Measurements from ENCODE around the gene LEF1. TPM values are rescaled to one million over a fixed set of nuclear protein-coding genes. Genes with fewer than 3 reads are reported as not detected.

LEF1 gene
- total and polyA plus RNA-seq, 5 donors = 0.20 to 5.1 (median 0.76) TPM

GRCh38 chr4:108007984-108008383 lies 160.7 kb downstream of the LEF1 start:
- Histone ChIP-seq H3K27me3 (ENCODE audit: control insufficient read depth, insufficient read depth) (no peaks in the 10 kb centered on the region), H3K9me3 (ENCODE audit: control insufficient read depth, low read length) (no peaks in the 10 kb centered on the region), H3K27ac (ENCODE audit: low read length) (no peak overlapping the region), H3K4me1 (ENCODE audit: control insufficient read depth, insufficient read depth, low read length) (peaks cover 10% of the 10 kb centered on the region), H3K4me3 (ENCODE audit: low read length) (no peak overlapping the region)
- ATAC-seq (no peak), DNase-seq (no peak)
- WGBS = 94% methylated on average over 7 of the region's 7 CpGs
- intact Hi-C loops (cut with DNase I) = no loop called here

- DNase-seq (no peak), ATAC-seq (peak in 1 of 2 donors; percentile 20)
- Histone ChIP-seq H3K4me3 (ENCODE audit: low read length) (no peak overlapping the region), H3K9me3 (ENCODE audit: control insufficient read depth, low read length) (no peaks in the 10 kb centered on the region), H3K27ac (ENCODE audit: low read length) (no peak overlapping the region), H3K27me3 (ENCODE audit: control insufficient read depth, insufficient read depth) (no peaks in the 10 kb centered on the region), H3K4me1 (ENCODE audit: control insufficient read depth, insufficient read depth, low read length) (peaks cover 13% of the 10 kb centered on the region)
- intact Hi-C loops (cut with DNase I) = no loop called here
These were observed 162.4 kb downstream of the LEF1 start for GRCh38 chr4:108006361-108006760.

- H3K27me3 ChIP-seq (ENCODE audit: control insufficient read depth, insufficient read depth) = no peaks in the 10 kb centered on the region
- intact Hi-C loops (cut with DNase I) = no loop called here
- H3K4me3 ChIP-seq (ENCODE audit: low read length) = no peak overlapping the region
- peak overlapping the region; percentile 26 for H3K27ac ChIP-seq (ENCODE audit: low read length)
- peaks cover 13% of the 10 kb centered on the region for H3K4me1 ChIP-seq (ENCODE audit: control insufficient read depth, insufficient read depth, low read length)
- no peaks in the 10 kb centered on the region for H3K9me3 ChIP-seq (ENCODE audit: control insufficient read depth, low read length)
- ATAC-seq = no peak
- no peak for DNase-seq
- 98% methylated on average over 1 of the region's 1 CpG for WGBS
These were observed 162.9 kb downstream of the LEF1 start for GRCh38 chr4:108005807-108006206.

- ATAC-seq (no peak), DNase-seq (no peak)
- WGBS = 87% methylated on average over 2 of the region's 2 CpGs
- Histone ChIP-seq H3K4me1 (ENCODE audit: control insufficient read depth, insufficient read depth, low read length) (peaks cover 14% of the 10 kb centered on the region), H3K9me3 (ENCODE audit: control insufficient read depth, low read length) (no peaks in the 10 kb centered on the region), H3K27me3 (ENCODE audit: control insufficient read depth, insufficient read depth) (no peaks in the 10 kb centered on the region), H3K27ac (ENCODE audit: low read length) (no peak overlapping the region), H3K4me3 (ENCODE audit: low read length) (no peak overlapping the region)
- intact Hi-C loops (cut with DNase I) = no loop called here
These were observed 164.1 kb downstream of the LEF1 start for GRCh38 chr4:108004646-108005045.

GRCh38 chr4:108003982-108004515 lies 164.7 kb downstream of the LEF1 start:
- no peak for ATAC-seq
- no peaks in the 10 kb centered on the region for H3K27me3 ChIP-seq (ENCODE audit: control insufficient read depth, insufficient read depth)
- intact Hi-C loops (cut with DNase I) = no loop called here
- no peaks in the 10 kb centered on the region for H3K9me3 ChIP-seq (ENCODE audit: control insufficient read depth, low read length)
- H3K4me3 ChIP-seq (ENCODE audit: low read length) = no peak overlapping the region
- peaks cover 14% of the 10 kb centered on the region for H3K4me1 ChIP-seq (ENCODE audit: control insufficient read depth, insufficient read depth, low read length)
- WGBS = 79% methylated on average over 4 of the region's 4 CpGs
- DNase-seq = no peak
- no peak overlapping the region for H3K27ac ChIP-seq (ENCODE audit: low read length)

GRCh38 chr4:108001540-108002135 lies 167.1 kb downstream of the LEF1 start:
- no peak for DNase-seq
- Histone ChIP-seq H3K4me3 (ENCODE audit: low read length) (no peak overlapping the region), H3K27me3 (ENCODE audit: control insufficient read depth, insufficient read depth) (no peaks in the 10 kb centered on the region), H3K4me1 (ENCODE audit: control insufficient read depth, insufficient read depth, low read length) (peaks cover 23% of the 10 kb centered on the region), H3K27ac (ENCODE audit: low read length) (no peak overlapping the region), H3K9me3 (ENCODE audit: control insufficient read depth, low read length) (no peaks in the 10 kb centered on the region)
- intact Hi-C loops (cut with DNase I) = no loop called here
- ATAC-seq = no peak
- 72% methylated on average over 3 of the region's 3 CpGs for WGBS

- Histone ChIP-seq H3K4me1 (ENCODE audit: control insufficient read depth, insufficient read depth, low read length) (peaks cover 17% of the 10 kb centered on the region), H3K9me3 (ENCODE audit: control insufficient read depth, low read length) (no peaks in the 10 kb centered on the region), H3K27me3 (ENCODE audit: control insufficient read depth, insufficient read depth) (no peaks in the 10 kb centered on the region), H3K27ac (ENCODE audit: low read length) (peak overlapping the region; percentile 33), H3K4me3 (ENCODE audit: low read length) (no peak overlapping the region)
- no peak for ATAC-seq
- 86% methylated on average over 2 of the region's 2 CpGs for WGBS
- no peak for DNase-seq
- intact Hi-C loops (cut with DNase I) = no loop called here
These were observed 168.7 kb downstream of the LEF1 start for GRCh38 chr4:107999932-108000539.

GRCh38 chr4:107997794-107998193 lies 170.9 kb downstream of the LEF1 start:
- peaks cover 14% of the 10 kb centered on the region for H3K4me1 ChIP-seq (ENCODE audit: control insufficient read depth, insufficient read depth, low read length)
- WGBS = 92% methylated on average over 2 of the region's 2 CpGs

More at GRCh38 chr4:107997794-107998193, 170.9 kb downstream of the LEF1 start:
- no peaks in the 10 kb centered on the region for H3K27me3 ChIP-seq (ENCODE audit: control insufficient read depth, insufficient read depth)
- no peak overlapping the region for H3K4me3 ChIP-seq (ENCODE audit: low read length)
- ATAC-seq (peak; percentile 15 to 37), DNase-seq (no peak)
- intact Hi-C loops (cut with DNase I) = no loop called here
- no peaks in the 10 kb centered on the region for H3K9me3 ChIP-seq (ENCODE audit: control insufficient read depth, low read length)
- H3K27ac ChIP-seq (ENCODE audit: low read length) = peak overlapping the region; percentile 100

Other genes starting within 250 kb of the LEF1 start
- 10 to 100 TPM in 3 of 4 donors, 1 to 10 TPM in 1; 9.1 to 14.8 (median 13.7) TPM for gene CYP2U1, start 237.4 kb downstream of the LEF1 start, total RNA-seq
- gene CYP2U1, start 237.4 kb downstream of the LEF1 start, polyA plus RNA-seq = 7.3 TPM
- 100 to 1,000 TPM; 137 to 174 (median 154) TPM for gene HADH, start 179.0 kb downstream of the LEF1 start, total RNA-seq
- gene HADH, start 179.0 kb downstream of the LEF1 start, polyA plus RNA-seq = 160 TPM